Measurements from ENCODE around the gene ATP7A.
"Not testable (repeated sequence)": the region's sequence is repeated elsewhere in the genome, so short reads cannot be mapped to it uniquely, and the experiment has no call there.

The ATP7A gene

GRCh38 chrX:77938083-77938680, 27.7 kb downstream of the ATP7A start:
- Histone ChIP-seq H3K27ac (ENCODE audit: low read depth, low read length) (no peak overlapping the region), H3K9ac (ENCODE audit: low read length in 5 of 5) (no peak overlapping the region), H3K36me3 (ENCODE audit: control insufficient read depth in 5 of 5, insufficient read depth in 5 of 5, low read length in 5 of 5) (no peaks in the 10 kb centered on the region), H3K4me1 (ENCODE audit: control insufficient read depth in 5 of 5, insufficient read depth in 5 of 5, low read length in 5 of 5) (peaks cover 0 to 2% (median 0%) of the 10 kb centered on the region in 5 donors), H3K27me3 (ENCODE audit: control insufficient read depth in 5 of 5, insufficient read depth in 4 of 5, low read length in 5 of 5) (peaks cover 0 to 2% (median 0%) of the 10 kb centered on the region in 5 donors), H3K4me3 (ENCODE audit: low read depth in 1 of 5, low read length in 5 of 5) (no peak overlapping the region), H3K9me3 (ENCODE audit: control insufficient read depth in 5 of 5, low read length in 5 of 5) (no peaks in the 10 kb centered on the region)

DNA sequence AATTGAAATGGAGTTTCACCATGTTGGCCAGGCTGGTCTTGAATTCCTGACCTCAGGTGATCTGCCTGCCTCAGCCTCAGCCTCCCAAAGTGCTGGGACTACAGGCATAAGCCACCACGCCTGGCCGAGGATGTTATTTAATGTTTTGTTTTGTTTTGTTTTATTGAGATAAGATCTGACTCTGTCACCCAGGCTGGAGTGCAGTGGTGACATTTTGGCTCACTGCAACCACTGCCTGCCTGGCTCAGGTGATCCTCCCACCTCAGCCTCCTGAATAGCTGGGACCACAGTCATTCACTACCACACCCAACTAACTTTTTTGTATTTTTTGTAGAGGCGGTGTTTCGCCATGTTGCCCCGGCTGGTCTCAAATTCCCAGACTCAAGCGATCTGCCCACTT, 34.5 kb downstream of the ATP7A start:
- H3K27ac ChIP-seq (ENCODE audit: low read depth, low read length); H3K9ac ChIP-seq (ENCODE audit: low read length in 5 of 5); H3K9me3 ChIP-seq (ENCODE audit: control insufficient read depth in 5 of 5, low read length in 5 of 5); H3K36me3 ChIP-seq (ENCODE audit: control insufficient read depth in 5 of 5, insufficient read depth in 5 of 5, low read length in 5 of 5); H3K27me3 ChIP-seq (ENCODE audit: control insufficient read depth in 5 of 5, insufficient read depth in 4 of 5, low read length in 5 of 5); H3K4me3 ChIP-seq (ENCODE audit: low read depth in 1 of 5, low read length in 5 of 5); H3K4me1 ChIP-seq (ENCODE audit: control insufficient read depth in 5 of 5, insufficient read depth in 5 of 5, low read length in 5 of 5): not testable (repeated sequence)

DNA sequence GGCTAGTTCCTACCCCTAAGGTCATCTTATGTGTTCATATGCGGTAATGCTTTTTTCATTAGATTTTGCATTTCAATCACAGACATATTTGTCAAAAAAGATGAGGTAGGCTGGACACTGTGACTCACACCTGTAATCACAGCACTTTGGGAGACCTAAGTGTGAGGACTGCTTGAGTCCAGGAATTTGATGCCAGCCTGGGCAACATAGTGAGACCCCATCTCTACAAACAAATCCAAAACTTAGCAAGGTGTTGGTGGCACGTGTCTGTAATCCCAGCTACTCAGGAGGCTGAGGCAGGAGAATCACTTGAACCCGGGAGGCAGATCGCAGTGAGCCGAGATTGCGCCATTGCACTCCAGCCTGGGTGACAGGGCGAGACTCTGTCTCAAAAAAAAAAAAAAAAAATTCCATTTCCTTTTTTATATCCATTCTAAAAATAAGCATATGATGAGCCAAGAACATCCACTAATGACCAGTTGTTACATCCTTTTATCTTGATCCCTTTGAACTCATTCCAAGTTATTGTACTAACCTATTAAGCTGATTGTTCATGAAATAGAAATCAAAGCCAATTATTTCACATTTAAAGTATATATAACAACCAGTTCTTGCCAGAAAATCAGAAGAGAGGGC, 35.5 kb downstream of the ATP7A start:
- Histone ChIP-seq H3K9ac (ENCODE audit: low read length in 5 of 5) (no peak overlapping the region), H3K27me3 (ENCODE audit: control insufficient read depth in 5 of 5, insufficient read depth in 4 of 5, low read length in 5 of 5) (no peaks in the 10 kb centered on the region), H3K36me3 (ENCODE audit: control insufficient read depth in 5 of 5, insufficient read depth in 5 of 5, low read length in 5 of 5) (no peaks in the 10 kb centered on the region), H3K4me3 (ENCODE audit: low read depth in 1 of 5, low read length in 5 of 5) (no peak overlapping the region), H3K4me1 (ENCODE audit: control insufficient read depth in 5 of 5, insufficient read depth in 5 of 5, low read length in 5 of 5) (peaks cover 0 to 2% (median 0%) of the 10 kb centered on the region in 5 donors), H3K27ac (ENCODE audit: low read depth, low read length) (no peak overlapping the region), H3K9me3 (ENCODE audit: control insufficient read depth in 5 of 5, low read length in 5 of 5) (no peaks in the 10 kb centered on the region)

GRCh38 chrX:77946571-77946970, 36.1 kb downstream of the ATP7A start:
- H3K27me3 ChIP-seq (ENCODE audit: control insufficient read depth in 5 of 5, insufficient read depth in 4 of 5, low read length in 5 of 5): no peaks in the 10 kb centered on the region
- H3K9ac ChIP-seq (ENCODE audit: low read length in 5 of 5): no peak overlapping the region
- H3K4me3 ChIP-seq (ENCODE audit: low read depth in 1 of 5, low read length in 5 of 5): no peak overlapping the region
- peaks cover 0 to 2% (median 0%) of the 10 kb centered on the region in 5 donors for H3K4me1 ChIP-seq (ENCODE audit: control insufficient read depth in 5 of 5, insufficient read depth in 5 of 5, low read length in 5 of 5)
- H3K36me3 ChIP-seq (ENCODE audit: control insufficient read depth in 5 of 5, insufficient read depth in 5 of 5, low read length in 5 of 5): no peaks in the 10 kb centered on the region
- H3K27ac ChIP-seq (ENCODE audit: low read depth, low read length): no peak overlapping the region
- no peaks in the 10 kb centered on the region for H3K9me3 ChIP-seq (ENCODE audit: control insufficient read depth in 5 of 5, low read length in 5 of 5)

GRCh38 chrX:77949840-77950239, 39.3 kb downstream of the ATP7A start:
- H3K9me3 ChIP-seq (ENCODE audit: control insufficient read depth in 5 of 5, low read length in 5 of 5): no peaks in the 10 kb centered on the region
- no peaks in the 10 kb centered on the region for H3K36me3 ChIP-seq (ENCODE audit: control insufficient read depth in 5 of 5, insufficient read depth in 5 of 5, low read length in 5 of 5)
- H3K9ac ChIP-seq (ENCODE audit: low read length in 5 of 5): no peak overlapping the region
- no peaks in the 10 kb centered on the region for H3K27me3 ChIP-seq (ENCODE audit: control insufficient read depth in 5 of 5, insufficient read depth in 4 of 5, low read length in 5 of 5)
- H3K4me3 ChIP-seq (ENCODE audit: low read depth in 1 of 5, low read length in 5 of 5): no peak overlapping the region
- no peak overlapping the region for H3K27ac ChIP-seq (ENCODE audit: low read depth, low read length)
- peaks cover 0 to 3% (median 0%) of the 10 kb centered on the region in 5 donors for H3K4me1 ChIP-seq (ENCODE audit: control insufficient read depth in 5 of 5, insufficient read depth in 5 of 5, low read length in 5 of 5)

DNA sequence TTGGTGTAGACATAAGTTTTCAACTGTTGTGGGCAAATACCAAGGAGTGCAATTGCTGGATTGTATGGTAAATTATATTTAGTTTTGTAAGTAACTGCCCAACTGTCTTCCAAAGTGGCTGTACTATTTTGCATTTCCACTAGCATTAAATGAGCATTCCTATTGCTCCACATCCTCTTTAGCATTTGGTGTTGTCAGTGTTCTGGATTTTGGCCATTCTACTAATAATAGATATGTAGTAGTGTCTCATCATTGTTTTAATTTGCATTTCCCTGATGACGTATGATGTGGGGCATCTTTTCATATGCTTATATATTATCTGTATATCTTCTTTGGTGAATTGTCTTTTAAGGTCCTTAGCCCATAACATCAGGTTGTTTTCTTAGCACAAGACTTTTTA, 41.7 kb downstream of the ATP7A start:
- no peak overlapping the region for H3K27ac ChIP-seq (ENCODE audit: low read depth, low read length)
- peaks cover 0 to 3% (median 0%) of the 10 kb centered on the region in 5 donors for H3K4me1 ChIP-seq (ENCODE audit: control insufficient read depth in 5 of 5, insufficient read depth in 5 of 5, low read length in 5 of 5)
- no peak overlapping the region for H3K9ac ChIP-seq (ENCODE audit: low read length in 5 of 5)
- H3K36me3 ChIP-seq (ENCODE audit: control insufficient read depth in 5 of 5, insufficient read depth in 5 of 5, low read length in 5 of 5): no peaks in the 10 kb centered on the region
- no peak overlapping the region for H3K4me3 ChIP-seq (ENCODE audit: low read depth in 1 of 5, low read length in 5 of 5)
- peaks cover 0 to 2% (median 0%) of the 10 kb centered on the region in 5 donors for H3K9me3 ChIP-seq (ENCODE audit: control insufficient read depth in 5 of 5, low read length in 5 of 5)
- H3K27me3 ChIP-seq (ENCODE audit: control insufficient read depth in 5 of 5, insufficient read depth in 4 of 5, low read length in 5 of 5): no peaks in the 10 kb centered on the region

DNA sequence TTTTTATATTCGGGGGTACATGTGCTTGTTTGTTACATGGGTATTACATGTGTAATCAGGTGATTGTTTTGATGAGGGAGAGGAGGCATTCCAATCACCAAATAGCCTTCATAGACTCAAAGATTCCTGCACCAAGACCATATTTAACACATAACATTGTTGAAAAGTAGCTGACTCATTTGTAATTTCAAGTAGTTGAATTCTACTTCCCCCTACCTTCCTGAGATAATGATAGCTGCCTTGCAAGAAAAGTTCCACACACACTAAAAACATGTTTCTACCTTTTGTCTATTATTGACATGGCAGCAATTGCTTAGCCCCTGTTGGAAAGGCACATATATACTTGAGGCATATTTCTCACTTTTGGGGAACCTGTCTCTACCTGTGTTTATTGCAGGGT, 42.8 kb downstream of the ATP7A start:
- H3K4me3 ChIP-seq (ENCODE audit: low read depth in 1 of 5, low read length in 5 of 5): no peak overlapping the region
- H3K27me3 ChIP-seq (ENCODE audit: control insufficient read depth in 5 of 5, insufficient read depth in 4 of 5, low read length in 5 of 5): no peaks in the 10 kb centered on the region
- H3K4me1 ChIP-seq (ENCODE audit: control insufficient read depth in 5 of 5, insufficient read depth in 5 of 5, low read length in 5 of 5): peaks cover 0 to 3% (median 0%) of the 10 kb centered on the region in 5 donors
- H3K36me3 ChIP-seq (ENCODE audit: control insufficient read depth in 5 of 5, insufficient read depth in 5 of 5, low read length in 5 of 5): no peaks in the 10 kb centered on the region
- peaks cover 0 to 5% (median 0%) of the 10 kb centered on the region in 5 donors for H3K9me3 ChIP-seq (ENCODE audit: control insufficient read depth in 5 of 5, low read length in 5 of 5)
- no peak overlapping the region for H3K9ac ChIP-seq (ENCODE audit: low read length in 5 of 5)
- H3K27ac ChIP-seq (ENCODE audit: low read depth, low read length): no peak overlapping the region

DNA sequence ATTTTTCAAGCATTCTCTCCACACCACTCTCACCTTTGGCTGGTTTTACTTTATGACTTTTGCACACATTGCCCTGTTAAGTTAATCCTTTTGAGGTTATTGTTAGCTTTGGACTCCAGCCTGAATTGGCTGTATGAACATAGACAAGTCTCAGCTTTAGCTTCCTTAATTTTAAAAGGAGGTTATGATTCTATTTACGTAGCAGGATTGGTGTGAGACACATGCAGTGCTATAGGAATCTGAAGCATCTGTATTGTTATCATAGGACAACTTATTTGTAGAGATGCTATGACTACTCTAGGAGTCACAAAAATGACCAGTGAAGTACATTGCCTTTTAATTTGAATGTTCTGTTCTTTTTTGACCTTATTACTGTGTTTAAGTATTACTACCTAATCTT, 43.2 kb downstream of the ATP7A start:
- Histone ChIP-seq H3K27ac (ENCODE audit: low read depth, low read length) (no peak overlapping the region), H3K9ac (ENCODE audit: low read length in 5 of 5) (no peak overlapping the region), H3K4me3 (ENCODE audit: low read depth in 1 of 5, low read length in 5 of 5) (no peak overlapping the region), H3K27me3 (ENCODE audit: control insufficient read depth in 5 of 5, insufficient read depth in 4 of 5, low read length in 5 of 5) (no peaks in the 10 kb centered on the region), H3K36me3 (ENCODE audit: control insufficient read depth in 5 of 5, insufficient read depth in 5 of 5, low read length in 5 of 5) (no peaks in the 10 kb centered on the region), H3K4me1 (ENCODE audit: control insufficient read depth in 5 of 5, insufficient read depth in 5 of 5, low read length in 5 of 5) (peaks cover 0 to 3% (median 0%) of the 10 kb centered on the region in 5 donors), H3K9me3 (ENCODE audit: control insufficient read depth in 5 of 5, low read length in 5 of 5) (peaks cover 0 to 7% (median 0%) of the 10 kb centered on the region in 5 donors)

DNA sequence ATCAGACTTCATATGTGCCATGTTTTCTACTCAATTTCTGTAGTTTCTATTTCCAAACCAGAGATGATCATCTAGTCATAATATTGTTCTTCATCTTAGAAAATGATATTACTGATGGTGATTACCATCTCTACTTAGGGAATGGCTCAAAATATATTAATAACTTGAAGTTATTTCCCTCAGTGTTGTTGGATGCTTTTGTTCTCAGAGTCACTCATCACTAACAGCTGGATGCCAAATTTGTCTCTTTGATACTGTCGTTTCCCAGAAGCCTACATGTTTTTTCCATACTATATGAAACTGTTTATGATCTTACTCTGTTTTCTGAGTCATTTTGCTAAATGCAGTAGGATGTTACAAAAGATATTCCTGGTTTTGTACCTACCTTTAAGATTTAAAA, 50.1 kb downstream of the ATP7A start:
- no peaks in the 10 kb centered on the region for H3K27me3 ChIP-seq (ENCODE audit: control insufficient read depth in 5 of 5, insufficient read depth in 4 of 5, low read length in 5 of 5)

GRCh38 chrX:77961063-77961462, 50.6 kb downstream of the ATP7A start:
- peaks cover 0 to 9% (median 0%) of the 10 kb centered on the region in 5 donors for H3K9me3 ChIP-seq (ENCODE audit: control insufficient read depth in 5 of 5, low read length in 5 of 5)
- H3K36me3 ChIP-seq (ENCODE audit: control insufficient read depth in 5 of 5, insufficient read depth in 5 of 5, low read length in 5 of 5): no peaks in the 10 kb centered on the region
- no peak overlapping the region for H3K27ac ChIP-seq (ENCODE audit: low read depth, low read length)
- H3K9ac ChIP-seq (ENCODE audit: low read length in 5 of 5): no peak overlapping the region
- H3K4me1 ChIP-seq (ENCODE audit: control insufficient read depth in 5 of 5, insufficient read depth in 5 of 5, low read length in 5 of 5): no peaks in the 10 kb centered on the region
- H3K27me3 ChIP-seq (ENCODE audit: control insufficient read depth in 5 of 5, insufficient read depth in 4 of 5, low read length in 5 of 5): no peaks in the 10 kb centered on the region
- H3K4me3 ChIP-seq (ENCODE audit: low read depth in 1 of 5, low read length in 5 of 5): no peak overlapping the region

More for the DNA sequence above, 50.1 kb downstream of the ATP7A start:
- Histone ChIP-seq H3K9me3 (ENCODE audit: control insufficient read depth in 5 of 5, low read length in 5 of 5) (peaks cover 0 to 10% (median 0%) of the 10 kb centered on the region in 5 donors), H3K4me1 (ENCODE audit: control insufficient read depth in 5 of 5, insufficient read depth in 5 of 5, low read length in 5 of 5) (no peaks in the 10 kb centered on the region), H3K4me3 (ENCODE audit: low read depth in 1 of 5, low read length in 5 of 5) (no peak overlapping the region), H3K9ac (ENCODE audit: low read length in 5 of 5) (no peak overlapping the region), H3K27ac (ENCODE audit: low read depth, low read length) (no peak overlapping the region), H3K36me3 (ENCODE audit: control insufficient read depth in 5 of 5, insufficient read depth in 5 of 5, low read length in 5 of 5) (no peaks in the 10 kb centered on the region)
